Ascending aorta (tissue), 2 donors: ENCODE results near the gene PTGIS. TPM values are rescaled to one million over a fixed set of nuclear protein-coding genes. Genes with fewer than 3 reads are reported as not detected.
A peak's percentile ranks its signal among the peaks of the same experiment; 100 is the strongest.

Experiments
- DNase-seq, 2 donors: peaks; one replicate each; pipeline ENCODE4 v3.0.0-alpha.2; 2019; ENCODE audit warnings: low spot score in 2 of 2
- H3K27ac ChIP-seq, 2 donors: fragments of 200-600 bp; sonication (generic); one replicate each; pipeline ENCODE4 v1.5.1; 2016 to 2017; ENCODE audit warnings: mild to moderate bottlenecking in 1 of 2
- H3K27me3 ChIP-seq: fragments of 200-600 bp; sonication (generic); one replicate; pipeline ENCODE4 v1.5.1; 2017
- H3K36me3 ChIP-seq, 2 donors: fragments of 200-600 bp; sonication (generic); one replicate each; pipeline ENCODE4 v1.5.1; 2016
- H3K4me1 ChIP-seq, 2 donors: fragments of 200-600 bp; sonication (generic); one replicate each; pipeline ENCODE4 v1.5.1; 2016 to 2017; ENCODE audit warnings: mild to moderate bottlenecking in 1 of 2
- H3K4me3 ChIP-seq, 2 donors: fragments of 200-600 bp; sonication (generic); one replicate each; pipeline ENCODE4 v1.5.1; 2016 to 2017; ENCODE audit warnings: mild to moderate bottlenecking in 1 of 2
- H3K9me3 ChIP-seq, 2 donors: fragments of 200-600 bp; sonication (generic); one replicate each; pipeline ENCODE4 v1.5.1; 2016
- intact Hi-C: fragments of 100-400 bp; cut with DNase I; formaldehyde crosslinking; loops from one replicate; pipeline ENCODE4 v1.15.1; 2023
- total RNA-seq: library from RNA; depleted of rRNA; stranded (reverse); fragments of >200 nt; gene quantifications from one replicate; pipeline ENCODE4 v1.1.0, GENCODE V29; 2016
- TF ChIP-seq, protein P1 (sequence below), 3 experiments: fragments of 200-600 bp in 2 of 3; fragments of 450-650 bp in 1 of 3; sonication (generic) in 2 of 3; IDR thresholded peaks; one replicate each; pipeline ENCODE4 v1.5.1; 2016 to 2019; ENCODE audit warnings: antibody characterized with exemption in 3 of 3, mild to moderate bottlenecking in 1 of 3, moderate library complexity in 1 of 3

Gene PTGIS
- total RNA-seq, 1 donor from 2014 or later, result 288 TPM

DNA sequence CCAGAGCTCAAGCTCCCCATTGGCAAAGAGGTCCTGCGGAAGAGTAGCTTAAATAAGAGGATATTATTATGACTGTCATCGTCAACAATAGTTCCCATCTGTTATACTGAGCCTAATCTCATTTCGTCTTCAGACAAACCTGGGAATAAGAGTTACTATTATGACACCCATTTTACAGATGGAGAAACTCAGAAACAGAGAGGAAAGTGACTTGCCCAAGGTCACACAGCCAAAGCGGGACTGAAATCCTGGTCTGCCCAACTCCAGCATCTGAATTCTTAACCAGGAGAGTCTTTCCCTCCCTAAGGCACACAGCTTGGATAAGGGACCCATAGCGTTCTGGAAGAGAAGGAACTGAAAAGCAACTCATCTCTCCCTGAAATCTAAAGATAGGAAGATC lies 23.4 kb downstream of the PTGIS start:
- TF ChIP-seq, protein P1, sequence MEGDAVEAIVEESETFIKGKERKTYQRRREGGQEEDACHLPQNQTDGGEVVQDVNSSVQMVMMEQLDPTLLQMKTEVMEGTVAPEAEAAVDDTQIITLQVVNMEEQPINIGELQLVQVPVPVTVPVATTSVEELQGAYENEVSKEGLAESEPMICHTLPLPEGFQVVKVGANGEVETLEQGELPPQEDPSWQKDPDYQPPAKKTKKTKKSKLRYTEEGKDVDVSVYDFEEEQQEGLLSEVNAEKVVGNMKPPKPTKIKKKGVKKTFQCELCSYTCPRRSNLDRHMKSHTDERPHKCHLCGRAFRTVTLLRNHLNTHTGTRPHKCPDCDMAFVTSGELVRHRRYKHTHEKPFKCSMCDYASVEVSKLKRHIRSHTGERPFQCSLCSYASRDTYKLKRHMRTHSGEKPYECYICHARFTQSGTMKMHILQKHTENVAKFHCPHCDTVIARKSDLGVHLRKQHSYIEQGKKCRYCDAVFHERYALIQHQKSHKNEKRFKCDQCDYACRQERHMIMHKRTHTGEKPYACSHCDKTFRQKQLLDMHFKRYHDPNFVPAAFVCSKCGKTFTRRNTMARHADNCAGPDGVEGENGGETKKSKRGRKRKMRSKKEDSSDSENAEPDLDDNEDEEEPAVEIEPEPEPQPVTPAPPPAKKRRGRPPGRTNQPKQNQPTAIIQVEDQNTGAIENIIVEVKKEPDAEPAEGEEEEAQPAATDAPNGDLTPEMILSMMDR (IDR thresholded peaks at IDR 0.05), result no peak

DNA sequence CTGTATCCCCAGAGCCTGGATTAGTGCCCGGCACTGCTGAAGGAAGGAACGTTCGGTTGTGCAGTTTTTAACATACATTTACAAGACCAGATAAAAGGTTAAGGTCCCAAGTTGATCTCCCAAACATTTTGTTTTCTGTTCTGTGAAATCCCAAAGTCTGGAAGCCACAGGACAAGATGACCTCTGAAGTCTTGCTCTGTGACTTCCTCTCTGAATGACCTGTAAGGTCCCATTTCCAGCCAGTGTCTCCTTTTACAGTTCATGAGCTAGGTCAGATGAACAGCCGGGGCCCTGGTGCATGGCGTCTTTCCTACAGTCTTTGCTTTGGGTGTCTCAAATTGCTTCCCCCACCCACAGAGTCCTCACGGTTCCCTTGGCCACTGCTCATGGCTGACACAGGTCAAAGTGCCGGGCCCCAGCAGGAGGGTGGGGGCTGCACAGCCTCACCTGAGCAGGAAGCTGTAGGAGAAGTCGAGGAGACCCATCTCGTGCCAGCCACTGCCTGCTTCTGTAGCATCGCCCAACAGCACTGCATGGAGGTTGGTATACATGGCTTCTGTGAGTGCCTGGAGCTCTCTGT lies 24.0 kb downstream of the PTGIS start:
- H3K9me3 ChIP-seq, result no peaks in the 10 kb centered on the region
- peaks cover 91 to 95% of the 10 kb centered on the region in 2 donors for H3K36me3 ChIP-seq
- no peak overlapping the region for H3K4me3 ChIP-seq
- no peaks in the 10 kb centered on the region for H3K27me3 ChIP-seq
- TF ChIP-seq, protein P1 (IDR thresholded peaks at IDR 0.05), result no peak
- intact Hi-C loops, result loop anchor here (5.0 to 10.0 kb wide), 4 partner anchors 171 to 383 kb away; partner anchors contain the start of gene B4GALT5
- H3K27ac ChIP-seq, result peak overlapping the region; percentile 73 to 84
- no peak for DNase-seq
- peaks cover 0 to 18% of the 10 kb centered on the region in 2 donors for H3K4me1 ChIP-seq

More for the DNA sequence above, 23.4 kb downstream of the PTGIS start:
- peaks cover 0 to 18% of the 10 kb centered on the region in 2 donors for H3K4me1 ChIP-seq
- H3K9me3 ChIP-seq, result no peaks in the 10 kb centered on the region
- no peak overlapping the region for H3K4me3 ChIP-seq
- H3K27me3 ChIP-seq, result no peaks in the 10 kb centered on the region
- H3K36me3 ChIP-seq, result peaks cover 91 to 95% of the 10 kb centered on the region in 2 donors
- H3K27ac ChIP-seq, result peak overlapping the region; percentile 73 to 84
- no peak for DNase-seq
- intact Hi-C loops, result loop anchor here (5.0 to 10.0 kb wide), 4 partner anchors 170 to 383 kb away; partner anchors contain the start of gene B4GALT5

DNA sequence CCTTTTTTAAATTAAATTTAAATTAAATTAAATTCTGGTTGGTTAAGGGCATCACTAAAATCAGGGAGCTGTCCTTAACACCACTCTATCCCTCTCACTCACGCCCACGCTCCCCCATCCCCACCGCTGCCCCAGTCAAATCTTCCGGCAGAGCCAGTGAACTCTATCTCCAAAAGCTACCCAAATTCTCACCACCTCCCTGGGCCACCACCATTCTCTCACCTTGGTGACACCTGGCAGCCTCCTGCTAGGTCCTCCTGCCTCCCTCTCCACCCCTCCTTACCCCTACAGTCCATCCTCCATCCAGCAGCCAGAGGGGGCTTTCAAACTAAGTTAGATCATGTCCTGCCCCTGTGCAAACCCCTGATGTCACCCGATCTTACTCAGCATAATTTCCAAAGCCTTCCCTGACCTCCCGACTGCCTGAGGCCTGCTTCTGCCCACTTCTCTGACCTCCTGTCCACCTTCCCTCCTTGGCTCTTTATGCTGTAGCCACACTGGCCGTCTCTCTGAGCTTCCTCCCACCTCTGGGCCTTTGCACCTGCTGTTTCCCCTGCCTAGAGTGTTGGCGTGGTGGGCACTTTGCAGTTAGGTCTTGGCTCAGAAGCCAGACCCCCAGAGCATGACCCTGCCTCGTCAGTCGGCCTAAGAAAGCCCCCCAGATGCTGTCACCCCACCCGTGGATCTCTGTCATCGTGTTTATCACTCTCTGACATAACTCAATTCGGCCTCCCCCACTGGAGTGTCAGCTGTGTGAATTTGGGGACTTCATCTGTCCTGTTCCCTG lies 24.7 kb downstream of the PTGIS start:
- intact Hi-C loops, result loop anchor here (5.0 to 10.0 kb wide), 4 partner anchors 172 to 384 kb away; partner anchors contain the start of gene B4GALT5

DNA sequence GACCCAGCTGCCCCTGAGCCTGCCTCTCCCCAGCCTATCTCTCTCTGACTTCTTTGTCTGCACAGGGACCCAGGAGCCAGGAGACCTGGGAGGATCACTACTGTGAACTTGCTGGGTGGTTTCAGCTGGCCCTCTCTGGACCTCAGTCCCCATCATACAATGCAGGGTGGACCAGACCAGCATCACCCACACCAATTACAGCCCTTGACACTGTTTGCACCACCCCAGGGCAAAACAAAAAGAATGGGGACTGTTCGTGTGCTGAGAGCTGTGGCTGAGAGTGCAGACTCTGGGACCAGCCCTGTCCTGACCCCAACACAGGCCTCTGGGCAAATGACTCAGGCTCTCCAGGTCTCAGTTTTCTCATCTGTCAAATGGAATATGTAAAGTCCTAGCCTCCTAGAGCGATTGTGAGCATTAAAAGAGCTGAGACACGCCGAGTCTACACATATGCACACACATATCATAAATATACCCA lies 25.4 kb downstream of the PTGIS start:
- Histone ChIP-seq H3K4me1 (peaks cover 0 to 18% of the 10 kb centered on the region in 2 donors), H3K9me3 (no peaks in the 10 kb centered on the region), H3K27me3 (no peaks in the 10 kb centered on the region), H3K36me3 (peaks cover 86 to 97% of the 10 kb centered on the region in 2 donors), H3K4me3 (no peak overlapping the region), H3K27ac (peak overlapping the region; percentile 73 to 84)
- intact Hi-C loops, result loop anchor here (5.0 to 10.0 kb wide), 4 partner anchors 172 to 385 kb away; partner anchors contain the start of gene B4GALT5
- TF ChIP-seq, protein P1 (IDR thresholded peaks at IDR 0.05), result no peak
- DNase-seq, result no peak

More for the DNA sequence above, 24.7 kb downstream of the PTGIS start:
- no peaks in the 10 kb centered on the region for H3K27me3 ChIP-seq
- DNase-seq, result no peak
- peaks cover 0 to 18% of the 10 kb centered on the region in 2 donors for H3K4me1 ChIP-seq
- H3K9me3 ChIP-seq, result no peaks in the 10 kb centered on the region
- H3K4me3 ChIP-seq, result no peak overlapping the region
- H3K27ac ChIP-seq, result peak overlapping the region; percentile 73 to 84
- TF ChIP-seq, protein P1 (IDR thresholded peaks at IDR 0.05), result peak in 1 of 3 experiments; percentile 6
- peaks cover 88 to 97% of the 10 kb centered on the region in 2 donors for H3K36me3 ChIP-seq

DNA sequence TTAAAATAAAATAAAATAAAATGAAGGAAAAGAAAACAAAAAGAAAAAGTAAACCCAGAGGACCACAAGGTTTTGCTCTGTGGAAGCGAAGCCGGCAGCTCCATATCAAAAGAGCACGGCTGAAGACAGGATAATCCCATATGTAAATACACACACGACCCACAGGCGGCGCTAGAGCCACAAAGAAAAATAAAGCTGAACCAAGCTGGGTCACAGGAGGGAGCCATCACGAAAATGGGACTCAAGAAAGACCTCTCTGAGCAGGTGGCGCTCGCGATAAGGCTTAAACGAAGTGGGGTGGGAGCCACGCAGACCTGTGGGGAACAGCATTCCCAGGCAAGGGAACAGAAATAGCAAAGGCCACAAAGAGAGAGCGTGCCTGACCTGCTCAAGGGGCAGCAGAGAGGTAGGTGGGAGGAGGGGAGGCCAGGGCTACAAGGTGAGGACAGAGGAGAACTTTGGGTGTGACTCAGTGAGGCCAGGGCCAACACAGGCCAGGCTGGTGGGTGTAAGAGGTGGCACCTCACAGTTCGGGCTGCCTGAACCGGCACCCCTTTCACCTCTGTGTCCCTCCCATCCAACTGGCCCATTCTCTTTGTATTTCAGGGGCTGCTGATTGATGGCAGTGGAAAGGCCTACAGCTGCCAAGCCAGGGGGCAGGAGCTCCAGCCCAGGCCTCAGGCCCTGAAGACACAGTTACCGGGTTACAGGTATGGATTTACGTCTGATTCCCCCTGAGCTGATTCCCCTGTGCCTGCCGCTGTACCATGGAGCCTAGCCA lies 26.0 kb downstream of the PTGIS start:
- intact Hi-C loops, result loop anchor here (1.0 to 10.0 kb wide), 5 partner anchors 67 to 385 kb away; partner anchors contain the start of gene B4GALT5
- Histone ChIP-seq H3K4me3 (no peak overlapping the region), H3K27ac (peak overlapping the region; percentile 73 to 84), H3K9me3 (no peaks in the 10 kb centered on the region), H3K4me1 (peaks cover 0 to 15% of the 10 kb centered on the region in 2 donors), H3K36me3 (peaks cover 86 to 97% of the 10 kb centered on the region in 2 donors), H3K27me3 (no peaks in the 10 kb centered on the region)
- TF ChIP-seq, protein P1 (IDR thresholded peaks at IDR 0.05), result peak; percentile 91 to 96 (median 92)
- peak in 1 of 2 donors; percentile 84 for DNase-seq
